ENCODE measurements around the gene ZKSCAN5. TPM values are rescaled to one million over a fixed set of nuclear protein-coding genes. Genes with fewer than 3 reads are reported as not detected.
A peak's percentile ranks its signal among the peaks of the same experiment; 100 is the strongest.

ZKSCAN5 gene
- total RNA-seq, 3 donors from 2014 or later (not counting 1 experiment from before 2014, with no cell fraction given): 6.8 to 9.7 (median 7.4) TPM

DNA sequence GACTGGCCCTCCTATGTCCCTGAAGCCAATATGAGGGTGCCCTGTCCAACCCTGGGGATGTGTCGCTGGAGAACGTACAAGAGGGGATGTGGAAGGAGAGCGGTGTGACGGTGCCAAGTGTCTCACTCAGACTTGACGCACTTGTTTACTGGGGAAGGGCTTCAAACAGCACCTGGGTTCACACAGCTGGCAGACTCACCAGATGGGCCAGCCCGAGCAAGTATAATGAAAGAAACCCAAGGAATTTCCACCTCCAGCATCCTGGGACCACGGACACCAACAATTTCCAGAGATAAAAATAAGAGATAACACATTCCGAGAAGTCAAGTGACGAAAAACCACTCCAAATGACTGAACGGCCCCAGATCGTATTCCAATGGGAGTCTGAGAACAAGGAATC, 43.8 kb upstream of the ZKSCAN5 start:
- Histone ChIP-seq H3K4me1 (ENCODE audit: control insufficient read depth, insufficient read depth, low read length) (peaks cover 12% of the 10 kb centered on the region), H3K4me3 (ENCODE audit: low read length) (no peak overlapping the region), H3K27ac (ENCODE audit: low read length) (no peak overlapping the region), H3K27me3 (ENCODE audit: control insufficient read depth, insufficient read depth, low read length) (no peaks in the 10 kb centered on the region), H3K9me3 (ENCODE audit: control insufficient read depth, insufficient read depth, low read length) (no peaks in the 10 kb centered on the region), H3K36me3 (ENCODE audit: control insufficient read depth, insufficient read depth, low read length) (peaks cover 38% of the 10 kb centered on the region)
- intact Hi-C loops (cut with micrococcal nuclease): no loop called here
- H3K4me1 Mint-ChIP-seq: peaks cover 29 to 34% of the 10 kb centered on the region in 2 donors
- no peak overlapping the region for H3K4me3 Mint-ChIP-seq
- H3K36me3 Mint-ChIP-seq: no peaks in the 10 kb centered on the region
- no peak for DNase-seq
- no peaks in the 10 kb centered on the region for H3K27me3 Mint-ChIP-seq (ENCODE audit: low read depth in 2 of 2)
- TF ChIP-seq, protein P1, sequence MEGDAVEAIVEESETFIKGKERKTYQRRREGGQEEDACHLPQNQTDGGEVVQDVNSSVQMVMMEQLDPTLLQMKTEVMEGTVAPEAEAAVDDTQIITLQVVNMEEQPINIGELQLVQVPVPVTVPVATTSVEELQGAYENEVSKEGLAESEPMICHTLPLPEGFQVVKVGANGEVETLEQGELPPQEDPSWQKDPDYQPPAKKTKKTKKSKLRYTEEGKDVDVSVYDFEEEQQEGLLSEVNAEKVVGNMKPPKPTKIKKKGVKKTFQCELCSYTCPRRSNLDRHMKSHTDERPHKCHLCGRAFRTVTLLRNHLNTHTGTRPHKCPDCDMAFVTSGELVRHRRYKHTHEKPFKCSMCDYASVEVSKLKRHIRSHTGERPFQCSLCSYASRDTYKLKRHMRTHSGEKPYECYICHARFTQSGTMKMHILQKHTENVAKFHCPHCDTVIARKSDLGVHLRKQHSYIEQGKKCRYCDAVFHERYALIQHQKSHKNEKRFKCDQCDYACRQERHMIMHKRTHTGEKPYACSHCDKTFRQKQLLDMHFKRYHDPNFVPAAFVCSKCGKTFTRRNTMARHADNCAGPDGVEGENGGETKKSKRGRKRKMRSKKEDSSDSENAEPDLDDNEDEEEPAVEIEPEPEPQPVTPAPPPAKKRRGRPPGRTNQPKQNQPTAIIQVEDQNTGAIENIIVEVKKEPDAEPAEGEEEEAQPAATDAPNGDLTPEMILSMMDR (IDR thresholded peaks at IDR 0.05): no peak
- 95% methylated on average over 11 of the region's 11 CpGs for WGBS (ENCODE audit: insufficient coverage)
- H3K27ac Mint-ChIP-seq: peak overlapping the region in 1 of 2 donors; percentile 15
- ATAC-seq: no peak
- H3K9me3 Mint-ChIP-seq: no peaks in the 10 kb centered on the region

DNA sequence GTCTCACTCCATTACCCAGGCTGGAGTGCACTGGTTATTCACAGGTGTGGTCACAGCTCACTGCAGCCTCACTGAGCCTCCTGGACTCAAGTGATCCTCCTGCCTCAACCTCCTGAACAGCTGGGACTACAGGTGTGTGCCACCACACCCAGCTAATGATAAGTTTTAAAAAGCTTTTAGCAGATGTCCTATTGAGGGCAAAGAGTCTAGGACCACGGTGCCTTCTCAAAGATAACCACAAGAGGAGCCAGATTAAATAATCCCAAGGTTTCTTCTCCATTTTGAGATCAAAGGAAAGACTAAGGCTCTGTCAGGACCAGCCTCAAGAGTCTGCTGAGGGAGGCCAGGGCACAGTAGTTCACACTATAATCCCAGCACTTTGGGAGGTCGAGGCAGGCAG, 43.2 kb upstream of the ZKSCAN5 start:
- intact Hi-C loops (cut with micrococcal nuclease): no loop called here
- Mint-ChIP-seq H3K27me3 (ENCODE audit: low read depth in 2 of 2) (no peaks in the 10 kb centered on the region), H3K36me3 (no peaks in the 10 kb centered on the region), H3K4me1 (peaks cover 34 to 40% of the 10 kb centered on the region in 2 donors), H3K9me3 (no peaks in the 10 kb centered on the region), H3K4me3 (no peak overlapping the region), H3K27ac (no peak overlapping the region)
- TF ChIP-seq, protein P1 (IDR thresholded peaks at IDR 0.05): no peak
- 90% methylated on average over 2 of the region's 2 CpGs for WGBS (ENCODE audit: insufficient coverage)
- no peak for DNase-seq
- peaks cover 15% of the 10 kb centered on the region for H3K4me1 ChIP-seq (ENCODE audit: control insufficient read depth, insufficient read depth, low read length)
- H3K9me3 ChIP-seq (ENCODE audit: control insufficient read depth, insufficient read depth, low read length): no peaks in the 10 kb centered on the region
- no peaks in the 10 kb centered on the region for H3K27me3 ChIP-seq (ENCODE audit: control insufficient read depth, insufficient read depth, low read length)
- H3K4me3 ChIP-seq (ENCODE audit: low read length): no peak overlapping the region
- H3K36me3 ChIP-seq (ENCODE audit: control insufficient read depth, insufficient read depth, low read length): peaks cover 38% of the 10 kb centered on the region
- no peak for ATAC-seq
- no peak overlapping the region for H3K27ac ChIP-seq (ENCODE audit: low read length)

DNA sequence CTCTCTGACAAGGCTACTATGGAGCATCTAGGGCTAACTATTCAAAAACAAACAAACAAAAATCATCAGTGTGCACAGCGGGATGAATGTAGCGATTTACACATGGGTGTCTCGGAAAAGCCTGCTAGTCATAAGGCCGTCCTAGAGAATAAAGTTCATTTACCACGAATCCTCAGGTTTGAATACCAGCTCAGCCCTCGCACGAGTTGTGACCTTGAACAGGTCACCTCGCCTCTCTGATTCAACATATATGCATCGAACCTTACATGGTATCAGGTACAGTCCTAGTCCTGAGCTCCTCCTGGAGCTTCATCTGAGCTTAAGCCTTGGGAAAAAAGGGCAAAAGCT, 39.1 kb upstream of the ZKSCAN5 start:
- H3K36me3 ChIP-seq (ENCODE audit: control insufficient read depth, insufficient read depth, low read length): peaks cover 16% of the 10 kb centered on the region
- H3K27ac ChIP-seq (ENCODE audit: low read length): peak overlapping the region; percentile 69
- ATAC-seq (peak in 1 of 3 donors; percentile 0), DNase-seq (no peak)
- H3K9me3 Mint-ChIP-seq: no peaks in the 10 kb centered on the region
- no peaks in the 10 kb centered on the region for H3K9me3 ChIP-seq (ENCODE audit: control insufficient read depth, insufficient read depth, low read length)
- peak overlapping the region; percentile 96 for H3K4me3 Mint-ChIP-seq
- peak overlapping the region; percentile 91 to 98 for H3K27ac Mint-ChIP-seq
- no peaks in the 10 kb centered on the region for H3K27me3 ChIP-seq (ENCODE audit: control insufficient read depth, insufficient read depth, low read length)
- intact Hi-C loops (cut with micrococcal nuclease): no loop called here
- H3K4me1 Mint-ChIP-seq: peaks cover 22 to 33% of the 10 kb centered on the region in 2 donors
- WGBS (ENCODE audit: insufficient coverage): 11% methylated on average over 9 of the region's 9 CpGs
- H3K4me3 ChIP-seq (ENCODE audit: low read length): peak overlapping the region; percentile 78
- no peaks in the 10 kb centered on the region for H3K36me3 Mint-ChIP-seq
- H3K27me3 Mint-ChIP-seq (ENCODE audit: low read depth in 2 of 2): no peaks in the 10 kb centered on the region
- H3K4me1 ChIP-seq (ENCODE audit: control insufficient read depth, insufficient read depth, low read length): peaks cover 20% of the 10 kb centered on the region
- TF ChIP-seq, protein P1 (IDR thresholded peaks at IDR 0.05): no peak

- ATAC-seq (no peak), DNase-seq (no peak)
- Mint-ChIP-seq H3K27ac (no peak overlapping the region), H3K36me3 (no peaks in the 10 kb centered on the region), H3K9me3 (no peaks in the 10 kb centered on the region), H3K4me3 (no peak overlapping the region), H3K4me1 (peaks cover 36 to 37% of the 10 kb centered on the region in 2 donors), H3K27me3 (ENCODE audit: low read depth in 2 of 2) (no peaks in the 10 kb centered on the region)
- no peak overlapping the region for H3K27ac ChIP-seq (ENCODE audit: low read length)
- peaks cover 5% of the 10 kb centered on the region for H3K36me3 ChIP-seq (ENCODE audit: control insufficient read depth, insufficient read depth, low read length)
- H3K9me3 ChIP-seq (ENCODE audit: control insufficient read depth, insufficient read depth, low read length): no peaks in the 10 kb centered on the region
- no peaks in the 10 kb centered on the region for H3K27me3 ChIP-seq (ENCODE audit: control insufficient read depth, insufficient read depth, low read length)
- no peak overlapping the region for H3K4me3 ChIP-seq (ENCODE audit: low read length)
- WGBS (ENCODE audit: insufficient coverage): 93% methylated on average over 29 of the region's 29 CpGs
- TF ChIP-seq, protein P1 (IDR thresholded peaks at IDR 0.05): no peak
- H3K4me1 ChIP-seq (ENCODE audit: control insufficient read depth, insufficient read depth, low read length): peaks cover 29% of the 10 kb centered on the region
- intact Hi-C loops (cut with micrococcal nuclease): no loop called here
Measured at GRCh38 chr7:99468336-99468918, 36.0 kb upstream of the ZKSCAN5 start.
